WI38 (cell line): ENCODE results near the gene COASY.

Experiments
- H3K4me3 ChIP-seq: 2 replicates; pipeline ENCODE4 v1.5.1; 2011; ENCODE audit warnings: low read depth, mild to moderate bottlenecking, control low read depth, low read length
- CTCF ChIP-seq: IDR thresholded peaks from 2 replicates; pipeline ENCODE4 v1.5.1; 2012; ENCODE audit warnings: low read depth, mild to moderate bottlenecking, control low read depth, low read length

Gene COASY

GRCh38 chr17:42531455-42532354, 30.2 kb upstream of the COASY start:
- TF ChIP-seq CTCF: 0 out of 2 replicates have a peak, but pooled peaks have one; percentile 15
- H3K4me3 ChIP-seq: peak overlapping the region; percentile 45; the same call in 1 of the 2 replicates

- peak overlapping the region; percentile 66 for H3K4me3 ChIP-seq
- no peak for TF ChIP-seq CTCF
Observed at GRCh38 chr17:42535155-42536047, 26.5 kb upstream of the COASY start.

- peak within 1 kb of the TSS; percentile 66 for H3K4me3 ChIP-seq
- TF ChIP-seq CTCF: no peak
Observed at GRCh38 chr17:42536048-42536371, 25.9 kb upstream of the COASY start, which contains the start of gene NAGLU. Gene NAGLU, plus strand, starts transcription at chr17:42536241. Its CDS starts 32 bp downstream, at chr17:42536273.

- TF ChIP-seq CTCF: no peak
- peak overlapping the region; percentile 66 for H3K4me3 ChIP-seq
Observed at GRCh38 chr17:42536372-42537155, 25.4 kb upstream of the COASY start.

- TF ChIP-seq CTCF: no peak
- peak overlapping the region; percentile 66 for H3K4me3 ChIP-seq
Observed at GRCh38 chr17:42537156-42537805, 24.7 kb upstream of the COASY start.

GRCh38 chr17:42537826-42538451, 24.0 kb upstream of the COASY start:
- no peak for TF ChIP-seq CTCF
- no peak overlapping the region for H3K4me3 ChIP-seq
